NCI-H446 treated with DMSO at 0.1 percent for 48 hours (cell line): ENCODE results near the gene CEP135.

Experiments
- DNase-seq: peaks from one replicate; lab custom pipeline; 2025; lab: John Stamatoyannopoulos, UW

The CEP135 gene

GRCh38 chr4:56080384-56080783 lies 131.6 kb downstream of the CEP135 start:
- DNase-seq, result no peak

- DNase-seq, result no peak
Observed at GRCh38 chr4:56082829-56083228, 134.1 kb downstream of the CEP135 start.
